Measurements from ENCODE around the gene SDCBP2. TPM values are rescaled to one million over a fixed set of nuclear protein-coding genes. Genes with fewer than 3 reads are reported as not detected.

SDCBP2 gene
- total RNA-seq, 1 donor from 2014 or later = not detected

DNA sequence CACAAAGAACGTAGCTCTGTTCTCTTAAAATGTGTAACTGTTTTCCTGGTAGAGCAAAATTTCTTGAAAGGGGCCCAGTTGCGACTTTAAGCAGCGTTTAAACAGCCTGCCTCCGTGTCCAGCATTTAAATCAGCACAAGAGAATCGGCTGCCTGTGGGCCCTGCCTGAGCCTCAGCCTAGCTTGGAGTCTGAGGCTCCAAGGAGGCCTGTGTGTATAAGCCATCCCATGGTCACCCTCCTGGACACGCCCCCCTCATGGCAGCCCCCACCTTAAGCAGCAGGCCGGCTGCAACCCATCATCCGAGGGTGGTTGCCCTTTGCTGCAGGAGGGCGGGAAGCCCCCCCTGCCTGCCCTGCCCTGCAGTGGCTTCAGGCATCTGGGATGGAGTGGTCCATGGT lies 18.9 kb downstream of the SDCBP2 start:
- H3K4me1 ChIP-seq = peaks cover 0 to 3% of the 10 kb centered on the region in 2 donors
- H3K27ac ChIP-seq = no peak overlapping the region
- intact Hi-C loops (cut with DNase I) = no loop called here
- no peaks in the 10 kb centered on the region for H3K9me3 ChIP-seq
- peaks cover 13 to 15% of the 10 kb centered on the region in 2 donors for H3K36me3 ChIP-seq
- DNase-seq (ENCODE audit: low spot score in 2 of 2) = no peak
- H3K27me3 ChIP-seq = no peaks in the 10 kb centered on the region
- TF ChIP-seq, protein P1, sequence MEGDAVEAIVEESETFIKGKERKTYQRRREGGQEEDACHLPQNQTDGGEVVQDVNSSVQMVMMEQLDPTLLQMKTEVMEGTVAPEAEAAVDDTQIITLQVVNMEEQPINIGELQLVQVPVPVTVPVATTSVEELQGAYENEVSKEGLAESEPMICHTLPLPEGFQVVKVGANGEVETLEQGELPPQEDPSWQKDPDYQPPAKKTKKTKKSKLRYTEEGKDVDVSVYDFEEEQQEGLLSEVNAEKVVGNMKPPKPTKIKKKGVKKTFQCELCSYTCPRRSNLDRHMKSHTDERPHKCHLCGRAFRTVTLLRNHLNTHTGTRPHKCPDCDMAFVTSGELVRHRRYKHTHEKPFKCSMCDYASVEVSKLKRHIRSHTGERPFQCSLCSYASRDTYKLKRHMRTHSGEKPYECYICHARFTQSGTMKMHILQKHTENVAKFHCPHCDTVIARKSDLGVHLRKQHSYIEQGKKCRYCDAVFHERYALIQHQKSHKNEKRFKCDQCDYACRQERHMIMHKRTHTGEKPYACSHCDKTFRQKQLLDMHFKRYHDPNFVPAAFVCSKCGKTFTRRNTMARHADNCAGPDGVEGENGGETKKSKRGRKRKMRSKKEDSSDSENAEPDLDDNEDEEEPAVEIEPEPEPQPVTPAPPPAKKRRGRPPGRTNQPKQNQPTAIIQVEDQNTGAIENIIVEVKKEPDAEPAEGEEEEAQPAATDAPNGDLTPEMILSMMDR (IDR thresholded peaks at IDR 0.05) = no peak
- H3K4me3 ChIP-seq = no peak overlapping the region

DNA sequence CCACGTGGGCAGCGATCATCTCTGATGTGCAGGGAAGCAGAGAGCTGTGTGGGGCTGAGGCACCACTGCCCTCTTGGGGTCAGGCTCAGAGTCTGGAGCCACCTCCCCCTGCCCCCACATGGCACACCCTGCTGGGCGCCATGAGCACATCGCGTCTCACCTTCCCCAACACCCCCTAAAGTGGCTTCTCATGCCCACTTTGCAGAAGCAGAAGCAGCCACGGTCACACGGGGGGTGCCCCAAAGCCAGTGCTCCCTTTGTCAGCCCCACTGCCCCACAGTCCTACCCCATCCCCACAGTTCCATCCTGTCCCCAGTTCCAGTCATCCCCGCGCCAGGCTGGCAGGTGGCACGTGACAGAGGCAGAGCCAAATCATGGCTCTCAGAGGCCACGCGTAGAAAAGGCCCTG lies 19.5 kb downstream of the SDCBP2 start:
- Histone ChIP-seq H3K4me1 (peaks cover 0 to 3% of the 10 kb centered on the region in 2 donors), H3K4me3 (no peak overlapping the region), H3K9me3 (no peaks in the 10 kb centered on the region), H3K27ac (no peak overlapping the region), H3K36me3 (peaks cover 14 to 20% of the 10 kb centered on the region in 2 donors), H3K27me3 (no peaks in the 10 kb centered on the region)
- TF ChIP-seq, protein P1 (IDR thresholded peaks at IDR 0.05) = no peak
- intact Hi-C loops (cut with DNase I) = no loop called here
- DNase-seq (ENCODE audit: low spot score in 2 of 2) = no peak

DNA sequence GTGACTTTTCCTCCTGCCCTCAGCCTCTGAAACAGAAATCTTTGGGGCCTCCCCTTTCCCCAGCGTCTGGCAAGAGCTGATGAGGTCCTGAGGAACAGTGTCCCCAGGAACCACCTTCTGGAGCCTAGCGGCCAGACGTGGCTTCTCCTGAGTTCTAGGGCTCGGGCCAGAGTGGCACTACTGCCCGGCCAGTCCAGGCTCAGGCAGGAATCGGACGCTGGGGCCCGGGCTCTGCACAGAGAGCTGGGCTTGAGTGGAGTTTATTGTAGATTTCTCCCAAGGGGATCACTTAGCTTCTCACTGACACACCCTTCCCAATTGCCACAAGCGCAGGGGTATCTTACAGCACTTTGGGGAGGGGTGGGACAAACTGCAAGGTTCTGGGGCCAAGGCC lies 20.2 kb downstream of the SDCBP2 start:
- no peak overlapping the region for H3K27ac ChIP-seq
- no peaks in the 10 kb centered on the region for H3K27me3 ChIP-seq
- H3K9me3 ChIP-seq = no peaks in the 10 kb centered on the region
- peaks cover 14 to 20% of the 10 kb centered on the region in 2 donors for H3K36me3 ChIP-seq
- H3K4me1 ChIP-seq = peaks cover 0 to 3% of the 10 kb centered on the region in 2 donors
- no peak for DNase-seq (ENCODE audit: low spot score in 2 of 2)
- no peak overlapping the region for H3K4me3 ChIP-seq
- intact Hi-C loops (cut with DNase I) = no loop called here
- TF ChIP-seq, protein P1 (IDR thresholded peaks at IDR 0.05) = no peak

DNA sequence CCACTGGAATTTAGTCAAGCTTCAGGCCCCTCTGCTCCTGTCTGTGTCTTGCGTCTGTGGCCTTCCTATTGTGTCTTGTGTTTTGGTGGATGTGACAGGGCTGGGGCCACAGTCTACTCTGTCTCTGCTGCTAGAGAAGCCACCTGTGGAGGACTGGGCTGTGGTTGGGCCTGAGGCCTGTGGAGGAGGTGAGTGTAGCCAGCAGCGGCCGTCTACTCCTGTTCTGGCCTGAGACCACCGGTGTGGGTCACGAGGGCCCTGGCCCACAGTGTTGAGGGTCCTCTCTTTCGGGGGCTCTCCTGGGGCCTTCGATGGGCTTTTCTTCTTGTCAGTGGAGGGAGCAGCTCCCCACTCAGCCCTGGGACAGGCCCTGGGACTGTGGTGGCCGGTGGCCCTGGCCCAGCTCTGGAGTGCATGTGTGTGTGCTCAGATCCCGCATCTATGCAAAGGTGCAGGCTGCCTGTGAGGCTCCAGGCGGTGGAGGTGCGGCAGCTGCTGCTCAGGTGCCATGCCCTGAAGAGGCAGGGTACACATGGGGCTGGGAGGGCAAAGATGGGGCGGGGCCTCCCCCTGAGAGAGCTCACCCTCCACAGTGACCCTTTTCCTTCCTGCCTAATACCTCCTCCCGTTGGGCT lies 20.8 kb downstream of the SDCBP2 start:
- no peak for DNase-seq (ENCODE audit: low spot score in 2 of 2)
- Histone ChIP-seq H3K27me3 (no peaks in the 10 kb centered on the region), H3K9me3 (no peaks in the 10 kb centered on the region), H3K27ac (no peak overlapping the region), H3K4me1 (peaks cover 0 to 1% of the 10 kb centered on the region in 2 donors), H3K36me3 (peaks cover 14 to 20% of the 10 kb centered on the region in 2 donors), H3K4me3 (no peak overlapping the region)
- TF ChIP-seq, protein P1 (IDR thresholded peaks at IDR 0.05) = no peak
- intact Hi-C loops (cut with DNase I) = no loop called here

DNA sequence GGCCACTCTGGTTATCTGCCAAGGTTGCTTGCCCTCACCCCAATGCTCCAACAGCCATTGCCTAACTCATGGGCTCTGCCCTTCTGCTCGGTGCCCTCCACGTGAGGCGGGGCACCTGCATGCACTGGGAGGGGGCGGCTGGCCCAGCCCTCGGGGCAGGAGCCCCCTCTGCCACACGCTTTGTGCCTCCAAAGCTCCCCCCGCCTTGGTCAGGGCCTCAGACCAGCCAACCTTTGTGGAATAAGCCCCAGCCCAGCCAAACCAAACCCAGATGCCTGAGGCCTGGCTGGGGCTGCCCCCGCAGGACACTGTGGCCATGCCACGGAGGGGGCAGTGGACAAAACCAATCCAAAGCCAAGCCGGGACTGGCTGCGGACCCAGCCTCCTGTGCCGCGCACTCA lies 21.4 kb downstream of the SDCBP2 start:
- no peaks in the 10 kb centered on the region for H3K27me3 ChIP-seq
- no peak for DNase-seq (ENCODE audit: low spot score in 2 of 2)
- no peak overlapping the region for H3K4me3 ChIP-seq
- intact Hi-C loops (cut with DNase I) = no loop called here
- no peak overlapping the region for H3K27ac ChIP-seq
- H3K4me1 ChIP-seq = no peaks in the 10 kb centered on the region
- peaks cover 14 to 20% of the 10 kb centered on the region in 2 donors for H3K36me3 ChIP-seq
- no peaks in the 10 kb centered on the region for H3K9me3 ChIP-seq
- TF ChIP-seq, protein P1 (IDR thresholded peaks at IDR 0.05) = no peak

All from ascending aorta (tissue), 2 donors.